ENCODE results near the gene COX19.
A peak's percentile ranks its signal among the peaks of the same experiment; 100 is the strongest.
"Not testable (repeated sequence)": the region's sequence is repeated elsewhere in the genome, so short reads cannot be mapped to it uniquely, and the experiment has no call there.

The COX19 gene

GRCh38 chr7:976901-977325 lies 1.6 kb upstream of the COX19 start:
- DNase-seq = no peak

- no peak for DNase-seq
These were observed 539 bp upstream of the COX19 start for GRCh38 chr7:975702-976473.

DNA sequence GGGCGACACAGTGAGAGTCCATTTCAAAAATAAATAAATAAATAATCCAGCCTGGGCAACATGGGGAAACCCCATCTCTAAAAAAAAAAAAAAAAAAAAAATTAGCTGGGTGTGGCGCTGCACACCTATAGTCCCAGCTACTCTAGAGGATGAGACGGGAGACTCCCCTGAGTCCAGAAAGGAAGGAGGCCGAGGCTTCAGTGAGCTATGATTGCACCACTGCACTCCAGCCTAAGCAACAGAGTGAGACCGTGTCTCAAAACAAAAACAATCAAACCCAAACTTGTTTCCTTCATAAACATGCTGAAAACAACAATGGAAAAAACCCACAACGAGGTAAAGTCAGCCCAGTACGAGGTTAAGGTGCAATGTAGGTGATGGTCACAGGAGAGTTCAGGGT lies 1.2 kb downstream of the COX19 start:
- no peak for DNase-seq

- no peak for DNase-seq
These were observed 2.0 kb downstream of the COX19 start for GRCh38 chr7:973312-973711.

DNA sequence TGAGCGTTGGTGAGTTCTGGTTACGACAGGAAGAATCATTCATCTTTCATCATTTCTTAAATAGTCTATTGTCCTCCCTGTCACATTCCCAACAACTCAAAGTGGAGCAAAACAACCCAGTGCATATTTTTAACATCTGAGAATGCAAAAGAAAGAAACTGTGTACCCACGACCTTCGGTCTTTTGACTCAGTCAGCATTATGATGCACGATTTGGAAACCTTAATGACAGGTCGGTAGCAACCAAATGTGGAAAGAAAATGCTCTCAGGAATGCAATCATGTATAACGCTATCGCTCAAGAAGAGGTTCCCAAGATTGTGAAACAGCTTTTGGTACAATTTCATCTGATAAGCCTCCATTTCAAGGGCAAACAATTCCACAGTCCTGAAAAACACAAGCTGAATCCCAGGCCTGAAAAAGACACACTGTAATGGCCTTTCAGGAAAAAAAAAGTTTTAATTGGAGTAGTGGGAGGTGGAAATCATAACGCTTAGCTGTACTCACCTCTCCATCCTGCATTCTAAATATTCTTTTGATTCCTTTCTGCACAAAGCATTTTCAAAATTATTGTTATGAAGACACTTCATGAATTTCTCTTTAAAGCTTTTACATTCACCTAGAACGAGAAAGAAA lies 2.6 kb downstream of the COX19 start:
- no peak for DNase-seq

GRCh38 chr7:972110-972509 lies 3.2 kb downstream of the COX19 start:
- DNase-seq = no peak

DNA sequence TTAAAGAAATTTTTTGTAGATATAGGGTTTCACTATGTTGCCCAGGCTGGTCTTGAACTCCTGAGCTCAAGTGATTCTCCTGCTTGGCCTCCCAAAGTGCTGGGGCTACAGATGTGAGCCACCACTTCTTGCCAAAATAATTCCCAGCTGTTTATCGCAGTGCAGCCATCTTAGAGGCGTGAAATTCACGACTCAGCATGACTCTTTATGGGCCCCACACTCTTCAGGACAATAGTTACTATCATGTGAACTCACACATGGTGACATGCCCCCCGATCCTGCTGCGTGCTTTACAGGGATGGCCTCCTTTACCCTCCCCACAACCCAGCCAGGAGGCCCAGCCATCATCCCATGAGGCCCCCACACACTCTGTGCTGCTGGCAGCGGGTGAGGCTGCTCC lies 4.6 kb downstream of the COX19 start:
- no peak for DNase-seq

DNA sequence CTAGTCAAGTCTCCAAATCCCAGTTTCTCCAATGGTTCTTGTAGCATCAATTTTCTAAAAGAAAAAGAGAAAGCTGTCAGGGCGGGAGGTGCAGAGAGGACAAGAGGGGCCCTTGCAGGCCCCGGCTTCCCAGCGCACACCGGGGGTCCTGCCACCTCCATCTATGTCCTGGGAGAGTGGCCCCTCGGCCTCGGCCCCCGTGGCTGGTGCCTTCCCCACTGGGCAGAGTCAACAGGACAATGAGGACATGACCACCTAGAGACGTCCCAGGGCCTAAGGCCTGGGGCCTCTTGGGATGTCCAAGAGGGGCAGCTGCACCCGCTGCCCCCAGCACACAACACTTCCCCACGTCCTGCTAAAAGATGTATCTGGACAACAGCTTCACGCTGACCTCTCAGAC lies 5.9 kb downstream of the COX19 start:
- DNase-seq = no peak

DNA sequence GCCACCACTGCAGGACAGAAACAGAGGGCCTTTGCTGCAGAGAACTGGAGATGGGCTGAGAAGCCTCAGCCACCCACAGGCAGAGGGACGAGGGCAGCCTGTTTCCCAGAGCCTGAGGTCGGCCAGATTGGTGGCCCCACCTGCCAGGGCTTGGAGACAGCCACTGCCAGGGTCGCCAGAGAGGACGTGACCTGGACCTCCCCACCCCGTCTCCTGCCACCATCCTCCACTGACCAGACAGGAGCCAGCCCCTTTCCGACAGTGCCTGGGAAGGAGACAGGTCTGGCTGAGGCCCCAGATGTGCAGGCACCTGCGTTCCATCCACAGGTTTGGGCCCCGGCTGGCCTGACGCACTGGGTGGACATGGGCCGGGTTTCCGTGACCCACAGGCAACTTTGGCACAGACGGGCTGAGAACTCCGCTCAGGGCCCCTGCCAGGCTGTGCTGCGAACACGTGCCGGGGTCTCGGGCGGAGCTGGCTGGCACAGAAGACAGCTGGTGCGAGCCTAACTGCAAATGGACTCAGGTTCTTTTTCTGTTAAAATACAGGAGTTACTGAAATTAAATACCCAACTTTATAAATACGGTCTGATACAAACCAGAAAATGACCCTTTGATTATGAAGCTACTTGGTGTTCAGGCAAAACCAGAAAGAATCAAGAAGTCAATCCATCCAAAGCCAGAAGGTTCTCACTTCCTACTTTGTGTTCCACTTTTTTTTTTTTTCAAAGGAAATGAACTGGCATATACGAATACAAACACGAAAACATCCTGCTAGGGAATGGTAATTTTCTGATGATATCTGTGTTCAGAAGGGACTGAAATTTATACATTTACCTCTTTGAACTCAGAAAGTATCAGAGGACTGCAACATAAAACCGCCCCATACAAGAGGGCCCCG lies 6.9 kb downstream of the COX19 start:
- no peak for DNase-seq

DNA sequence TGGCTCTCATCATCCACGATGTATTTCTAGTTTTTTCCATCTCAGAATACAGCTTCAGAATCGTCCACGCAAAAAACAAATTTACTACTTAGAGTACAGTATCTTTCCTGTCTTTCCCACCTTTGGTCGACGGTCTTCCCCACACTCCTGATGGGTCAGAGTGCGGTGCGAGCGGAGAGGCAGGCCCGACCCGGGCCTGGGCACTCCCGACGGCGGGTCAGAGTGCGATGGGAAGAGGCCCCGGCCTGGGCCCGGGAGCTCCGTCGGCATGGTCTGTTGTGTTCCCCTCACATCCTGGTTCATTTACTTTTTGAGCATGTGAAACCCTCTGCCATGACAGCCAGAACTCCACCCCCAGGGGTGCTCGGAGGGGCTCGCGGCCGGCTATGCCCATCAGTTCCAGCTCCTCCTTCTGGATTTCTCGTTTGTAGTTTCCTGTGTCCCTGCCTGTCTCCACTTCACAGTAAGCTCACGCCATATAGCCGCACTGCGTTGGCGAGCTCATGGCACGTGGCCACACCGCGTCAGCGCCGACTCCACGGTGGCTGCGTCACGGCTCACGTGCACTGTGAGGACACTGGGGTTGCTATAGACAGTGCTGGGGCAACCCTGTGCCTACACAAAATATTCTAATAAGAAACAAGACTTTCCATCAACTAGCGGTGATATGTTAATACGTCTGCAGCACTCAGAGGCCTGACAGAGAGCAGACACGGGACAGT lies 7.8 kb downstream of the COX19 start:
- DNase-seq = no peak

DNA sequence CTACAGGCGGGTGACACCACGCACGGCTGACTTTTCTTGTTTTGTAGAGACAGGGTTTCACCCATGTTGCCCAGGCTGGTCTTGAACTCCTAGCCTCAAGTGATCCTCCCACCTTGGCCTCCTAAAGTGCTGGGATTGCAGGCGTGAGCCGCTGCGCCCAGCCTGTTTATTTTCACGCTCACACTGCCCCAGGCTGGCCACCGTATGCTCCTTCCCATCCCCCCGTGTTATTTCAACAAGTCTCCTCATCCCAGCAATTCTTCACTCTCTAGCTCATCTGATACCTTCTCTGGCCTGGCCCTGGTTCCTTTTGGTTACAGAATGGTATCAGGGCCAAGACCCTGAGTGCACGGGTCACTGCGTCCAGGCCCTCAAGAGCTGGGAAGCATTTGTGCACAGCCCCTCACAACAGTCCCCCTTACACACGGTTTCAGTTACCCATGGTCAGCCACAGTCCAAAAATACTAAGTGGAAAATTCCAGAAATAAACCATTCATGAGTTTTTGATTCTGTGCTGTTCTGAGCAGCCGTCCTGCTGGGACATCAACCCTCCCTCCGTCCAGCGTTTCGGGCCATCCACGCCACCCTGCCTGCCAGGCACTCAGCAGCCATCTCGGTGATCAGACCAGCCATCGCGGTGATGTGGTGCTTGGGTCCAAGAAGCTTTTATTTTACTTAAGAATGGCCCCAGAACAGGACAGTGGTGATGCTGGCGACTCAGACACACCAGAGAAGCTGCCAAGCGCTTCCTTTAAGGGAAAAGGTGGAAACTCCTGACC lies 8.9 kb downstream of the COX19 start:
- no peak for DNase-seq

GRCh38 chr7:964401-965231 lies 10.7 kb downstream of the COX19 start:
- no peak for DNase-seq

DNA sequence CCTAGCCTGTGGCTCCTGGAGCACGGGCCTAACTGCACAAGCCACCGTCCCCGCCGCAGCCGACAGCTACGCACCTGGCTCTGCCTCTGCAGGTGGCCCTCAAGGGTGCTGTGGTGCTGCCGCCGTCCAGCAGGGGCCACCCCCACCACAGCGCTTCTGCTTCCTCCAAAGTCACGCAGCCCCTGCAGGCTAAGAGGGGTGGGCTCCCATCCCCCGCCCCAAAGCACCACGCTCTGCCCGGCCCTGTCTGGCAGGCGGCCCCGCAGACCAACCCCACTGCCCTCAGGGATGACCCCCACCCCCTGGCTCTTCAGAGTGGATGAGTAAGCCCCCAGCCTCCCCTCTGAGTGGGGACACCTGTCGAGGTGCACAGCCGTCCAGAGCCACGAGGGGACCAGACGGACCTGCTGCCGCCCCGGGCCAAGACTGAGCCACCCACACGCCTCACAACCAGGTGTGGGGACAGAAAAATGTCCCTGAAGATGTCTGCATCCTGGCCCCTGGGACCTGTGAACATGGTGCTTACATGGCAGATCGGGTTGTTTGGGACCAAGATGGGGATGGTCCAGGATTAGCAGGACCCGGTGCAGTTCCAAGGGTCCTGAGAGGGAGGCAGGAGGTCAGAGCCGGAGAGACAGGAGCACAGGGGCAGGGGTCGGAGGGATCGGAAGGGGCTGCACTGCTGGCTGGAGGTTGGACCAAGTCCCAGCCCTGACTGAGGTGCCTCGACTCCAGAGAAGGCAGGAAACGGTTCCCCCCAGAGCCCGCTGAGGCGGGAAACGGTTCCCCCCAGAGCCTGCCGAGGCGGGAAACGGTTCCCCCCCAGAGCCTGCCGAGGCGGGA lies 11.9 kb downstream of the COX19 start:
- DNase-seq = peak; percentile 6

DNA sequence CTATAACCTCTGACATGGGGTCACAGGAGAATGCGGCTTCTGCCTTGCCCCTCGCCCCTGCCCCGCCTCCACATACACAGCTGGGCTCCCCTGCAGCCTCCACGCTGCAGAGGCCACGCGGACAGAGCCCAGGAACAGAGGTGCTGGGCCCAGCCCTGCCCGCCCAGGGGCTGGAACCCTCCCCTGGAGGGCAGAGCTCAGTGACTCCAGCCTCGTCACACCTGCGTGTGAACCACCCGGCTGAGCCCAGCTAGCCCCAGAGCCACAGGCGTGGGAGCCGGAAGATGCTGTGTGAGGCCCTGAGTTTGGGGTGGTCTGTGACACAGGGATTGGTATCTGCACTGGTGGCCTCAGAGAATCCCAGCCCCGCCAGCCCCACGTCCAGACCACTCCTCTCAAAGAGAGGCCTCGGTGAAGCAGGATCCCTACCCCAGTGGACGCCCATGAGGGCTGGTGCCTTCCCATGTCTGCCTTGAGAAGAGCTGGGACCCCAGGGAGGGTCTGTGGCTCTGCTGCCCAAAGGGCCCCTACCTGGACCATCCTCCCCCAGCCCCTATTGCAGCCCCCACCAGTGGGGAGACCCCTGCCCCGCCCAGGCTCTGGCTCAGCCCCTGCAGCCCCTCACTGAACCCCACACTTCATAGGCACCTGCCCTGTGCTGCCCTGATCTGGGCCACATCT lies 12.8 kb downstream of the COX19 start:
- DNase-seq = no peak

DNA sequence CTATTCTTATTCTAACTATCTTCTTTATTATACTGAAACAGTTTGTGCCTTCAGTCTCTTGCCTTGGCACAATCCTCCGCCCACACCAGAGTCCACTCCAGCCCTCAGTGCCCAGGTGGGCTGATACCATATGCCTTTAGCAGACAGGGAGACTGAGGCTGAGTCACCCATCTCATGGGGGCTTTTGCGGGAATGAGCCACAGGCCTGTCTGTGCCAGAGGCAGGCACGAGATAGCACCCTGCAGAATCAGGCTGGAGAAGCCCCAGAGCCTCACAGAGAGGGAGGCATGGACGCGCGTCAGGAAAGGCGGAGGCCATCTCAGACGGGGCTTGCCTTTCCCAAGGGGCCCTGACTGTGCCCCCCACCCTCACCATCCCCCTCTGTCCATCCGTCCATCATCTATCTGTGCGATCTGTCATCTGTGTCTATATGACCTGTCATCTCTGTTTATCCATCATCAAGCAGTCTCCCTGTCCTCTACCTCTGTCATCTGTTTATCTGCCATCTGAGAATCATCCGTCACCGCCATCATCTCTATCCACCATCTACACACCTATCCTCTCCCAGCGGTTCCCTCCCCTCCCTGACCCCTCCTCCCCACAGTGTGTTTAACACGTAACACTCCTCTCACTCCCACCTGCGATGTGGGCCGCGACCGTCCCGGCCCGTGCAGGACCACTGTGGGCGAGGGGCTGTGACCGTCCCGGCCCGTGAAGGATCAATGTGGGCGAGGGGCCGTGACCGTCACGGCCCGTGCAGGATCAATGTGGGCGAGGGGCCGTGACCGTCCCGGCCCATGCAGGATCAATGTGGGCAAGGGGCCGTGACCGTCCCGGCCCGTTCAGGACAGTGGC lies 13.6 kb downstream of the COX19 start:
- no peak for DNase-seq

GRCh38 chr7:960972-961371 lies 14.4 kb downstream of the COX19 start:
- DNase-seq = not testable (repeated sequence)

GRCh38 chr7:960269-960871 lies 15.0 kb downstream of the COX19 start:
- DNase-seq = no peak

DNA sequence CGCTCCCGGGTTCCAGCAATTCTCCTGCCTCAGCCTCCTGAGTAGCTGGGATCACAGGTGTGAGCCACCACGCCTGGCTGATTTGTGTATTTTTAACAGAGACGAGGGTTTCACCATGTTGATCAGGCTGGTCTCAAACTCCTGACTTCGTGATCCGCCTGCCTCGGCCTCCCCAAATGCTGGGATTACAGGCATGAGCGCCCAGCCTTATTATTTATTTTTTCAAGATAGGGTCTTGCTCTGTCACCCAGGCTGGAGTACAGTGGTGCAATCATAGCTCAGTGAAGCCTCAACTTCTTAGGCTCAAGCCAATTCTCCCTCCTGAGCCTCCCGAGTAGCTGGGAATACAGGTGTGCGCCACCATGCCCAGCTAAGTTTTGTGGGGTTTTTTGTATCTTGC lies 15.6 kb downstream of the COX19 start:
- DNase-seq = not testable (repeated sequence)

All from NCI-H1092 treated with DMSO at 0.1 percent for 48 hours (cell line).